Loucy (cell line): ENCODE data around the gene TMEM97.

Source experiments
- CTCF ChIP-seq: fragments of 200-600 bp; sonication (generic); conservative IDR thresholded peaks from 2 replicates; pipeline ENCODE4 v1.5.1; 2014; ENCODE audit warnings: mild to moderate bottlenecking, antibody characterized with exemption, low read length
- EZH2phosphoT487 ChIP-seq: fragments of 200-600 bp; IDR thresholded peaks from 2 replicates; pipeline ENCODE4 v1.6.1; 2018; ENCODE audit warnings: antibody characterized with exemption, mild to moderate bottlenecking, moderate library complexity, borderline replicate concordance

GRCh38 chr17:28370035-28370743 lies 51.2 kb downstream of the TMEM97 start, which contains the start of gene VTN:
- TF ChIP-seq EZH2phosphoT487 (no peak), CTCF (no peak)
